Spleen (tissue), 7 donors: Measurements from ENCODE around the gene MGAT4B.

Experiments used
- POLR2A ChIP-seq, 3 donors: fragments of 450-650 bp; IDR thresholded peaks; one replicate each; pipeline ENCODE4 v1.5.1; 2017; ENCODE audit warnings: antibody characterized with exemption in 3 of 3, mild to moderate bottlenecking in 1 of 3
- POLR2AphosphoS5 ChIP-seq, 3 donors: sonication (generic); formaldehyde crosslinking; IDR thresholded peaks; one replicate each; pipeline ENCODE4 v1.5.1; 2017; ENCODE audit warnings: antibody characterized with exemption in 3 of 3
- TF ChIP-seq, protein P1 (sequence below), 11 experiments: fragments of 200-600 bp in 7 of 11; fragments of 450-650 bp in 4 of 11; sonication (generic) in 4 of 11; IDR thresholded peaks in 8 of 11; conservative IDR thresholded peaks in 3 of 11; 1 replicate in 7 of 11; 2 replicates in 4 of 11; pipeline versions ENCODE4 v1.4.0 to v1.8.0; 2016 to 2021; ENCODE audit warnings: antibody characterized with exemption in 11 of 11, inconsistent platforms in 4 of 11, mild to moderate bottlenecking in 1 of 11
- donor health status: DM: no; HTN: no; CAD: no; lungs with moderate emphysema.
- donor health status: DM: no; HTN: no; CAD: no.
- donor health status: DM: no; HTN: no; CAD: no.

DNA sequence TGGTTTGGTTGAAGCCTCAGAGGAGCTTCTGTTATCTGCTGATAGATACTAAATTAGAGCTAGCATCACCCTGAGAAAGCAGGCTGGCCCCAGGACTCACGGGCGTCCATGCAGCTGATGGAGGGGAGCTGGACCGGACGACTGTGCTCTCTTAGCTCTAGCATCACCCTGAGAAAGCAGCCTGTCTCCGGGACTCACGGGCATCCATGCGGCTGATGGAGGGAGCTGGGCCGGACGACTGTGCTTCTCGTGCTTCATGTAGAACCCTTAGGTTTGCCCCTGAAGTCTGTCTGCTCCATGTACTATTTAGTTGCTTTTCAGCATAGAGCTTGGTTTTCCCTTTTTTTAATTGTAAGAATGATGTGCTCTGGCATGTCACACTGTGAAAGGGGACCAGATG is 29.2 kb downstream of the MGAT4B start:
- TF ChIP-seq, protein P1, sequence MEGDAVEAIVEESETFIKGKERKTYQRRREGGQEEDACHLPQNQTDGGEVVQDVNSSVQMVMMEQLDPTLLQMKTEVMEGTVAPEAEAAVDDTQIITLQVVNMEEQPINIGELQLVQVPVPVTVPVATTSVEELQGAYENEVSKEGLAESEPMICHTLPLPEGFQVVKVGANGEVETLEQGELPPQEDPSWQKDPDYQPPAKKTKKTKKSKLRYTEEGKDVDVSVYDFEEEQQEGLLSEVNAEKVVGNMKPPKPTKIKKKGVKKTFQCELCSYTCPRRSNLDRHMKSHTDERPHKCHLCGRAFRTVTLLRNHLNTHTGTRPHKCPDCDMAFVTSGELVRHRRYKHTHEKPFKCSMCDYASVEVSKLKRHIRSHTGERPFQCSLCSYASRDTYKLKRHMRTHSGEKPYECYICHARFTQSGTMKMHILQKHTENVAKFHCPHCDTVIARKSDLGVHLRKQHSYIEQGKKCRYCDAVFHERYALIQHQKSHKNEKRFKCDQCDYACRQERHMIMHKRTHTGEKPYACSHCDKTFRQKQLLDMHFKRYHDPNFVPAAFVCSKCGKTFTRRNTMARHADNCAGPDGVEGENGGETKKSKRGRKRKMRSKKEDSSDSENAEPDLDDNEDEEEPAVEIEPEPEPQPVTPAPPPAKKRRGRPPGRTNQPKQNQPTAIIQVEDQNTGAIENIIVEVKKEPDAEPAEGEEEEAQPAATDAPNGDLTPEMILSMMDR (IDR thresholded peaks at IDR 0.05 in 8 of 11, conservative IDR thresholded peaks at IDR 0.05 in 3 of 11), result no peak
- no peak for TF ChIP-seq POLR2A (IDR thresholded peaks at IDR 0.05)
- TF ChIP-seq POLR2AphosphoS5 (IDR thresholded peaks at IDR 0.05), result no peak
